Mesothelial cell of epicardium (in vitro differentiated cells): ENCODE data around the gene POGK. TPM values are rescaled to one million over a fixed set of nuclear protein-coding genes. Genes with fewer than 3 reads are reported as not detected.

Experiments used
- DNase-seq, 2 experiments: peaks; one replicate each; pipeline ENCODE4 v3.0.0; 2021; ENCODE audit warnings: low spot score in 2 of 2; ENCODE audit not compliant: unreplicated experiment in 2 of 2
- H3K27ac Mint-ChIP-seq: 2 replicates; pipeline ENCODE4 v1.8.0; 2021; ENCODE audit warnings: mixed read lengths
- H3K27me3 Mint-ChIP-seq: 2 replicates; pipeline ENCODE4 v1.8.0; 2021; ENCODE audit warnings: low read depth, mixed read lengths
- H3K36me3 Mint-ChIP-seq: 2 replicates; pipeline ENCODE4 v1.8.0; 2021; ENCODE audit warnings: mixed read lengths
- H3K4me1 Mint-ChIP-seq: 2 replicates; pipeline ENCODE4 v1.8.0; 2021; ENCODE audit warnings: mixed read lengths
- H3K4me3 Mint-ChIP-seq: 2 replicates; pipeline ENCODE4 v1.8.0; 2021; ENCODE audit warnings: mild to moderate bottlenecking, moderate library complexity, mixed read lengths
- H3K9me3 Mint-ChIP-seq: 2 replicates; pipeline ENCODE4 v1.8.0; 2021; ENCODE audit warnings: mixed read lengths
- total RNA-seq: library from RNA; stranded (reverse); gene quantifications from 3 replicates; pipeline ENCODE4 v1.2.1, GENCODE V29; 2021
- TF ChIP-seq, protein P1 (sequence below): fragments of 200-600 bp; sonication (generic); IDR thresholded peaks from one replicate; pipeline ENCODE4 v1.5.0; 2021; ENCODE audit warnings: antibody characterized with exemption; ENCODE audit not compliant: unreplicated experiment

POGK gene, protein sequence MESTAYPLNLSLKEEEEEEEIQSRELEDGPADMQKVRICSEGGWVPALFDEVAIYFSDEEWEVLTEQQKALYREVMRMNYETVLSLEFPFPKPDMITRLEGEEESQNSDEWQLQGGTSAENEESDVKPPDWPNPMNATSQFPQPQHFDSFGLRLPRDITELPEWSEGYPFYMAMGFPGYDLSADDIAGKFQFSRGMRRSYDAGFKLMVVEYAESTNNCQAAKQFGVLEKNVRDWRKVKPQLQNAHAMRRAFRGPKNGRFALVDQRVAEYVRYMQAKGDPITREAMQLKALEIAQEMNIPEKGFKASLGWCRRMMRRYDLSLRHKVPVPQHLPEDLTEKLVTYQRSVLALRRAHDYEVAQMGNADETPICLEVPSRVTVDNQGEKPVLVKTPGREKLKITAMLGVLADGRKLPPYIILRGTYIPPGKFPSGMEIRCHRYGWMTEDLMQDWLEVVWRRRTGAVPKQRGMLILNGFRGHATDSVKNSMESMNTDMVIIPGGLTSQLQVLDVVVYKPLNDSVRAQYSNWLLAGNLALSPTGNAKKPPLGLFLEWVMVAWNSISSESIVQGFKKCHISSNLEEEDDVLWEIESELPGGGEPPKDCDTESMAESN
- total RNA-seq = 40.1 to 42.1 TPM (median 40.6 TPM) in 3 replicates

GRCh38 chr1:166838766-166839599, at the start of gene POGK:
Gene POGK, plus strand, starts transcription at chr1:166839475. Its CDS starts 1,482 bp downstream, at chr1:166840957.
- Mint-ChIP-seq H3K4me1 (peaks cover 36% of the 10 kb centered on the region), H3K27ac (peak within 1 kb of the TSS; percentile 94), H3K36me3 (peaks cover 9% of the 10 kb centered on the region)

GRCh38 chr1:166796620-166797236, 42.5 kb upstream of the POGK start:
- TF ChIP-seq, protein P1, sequence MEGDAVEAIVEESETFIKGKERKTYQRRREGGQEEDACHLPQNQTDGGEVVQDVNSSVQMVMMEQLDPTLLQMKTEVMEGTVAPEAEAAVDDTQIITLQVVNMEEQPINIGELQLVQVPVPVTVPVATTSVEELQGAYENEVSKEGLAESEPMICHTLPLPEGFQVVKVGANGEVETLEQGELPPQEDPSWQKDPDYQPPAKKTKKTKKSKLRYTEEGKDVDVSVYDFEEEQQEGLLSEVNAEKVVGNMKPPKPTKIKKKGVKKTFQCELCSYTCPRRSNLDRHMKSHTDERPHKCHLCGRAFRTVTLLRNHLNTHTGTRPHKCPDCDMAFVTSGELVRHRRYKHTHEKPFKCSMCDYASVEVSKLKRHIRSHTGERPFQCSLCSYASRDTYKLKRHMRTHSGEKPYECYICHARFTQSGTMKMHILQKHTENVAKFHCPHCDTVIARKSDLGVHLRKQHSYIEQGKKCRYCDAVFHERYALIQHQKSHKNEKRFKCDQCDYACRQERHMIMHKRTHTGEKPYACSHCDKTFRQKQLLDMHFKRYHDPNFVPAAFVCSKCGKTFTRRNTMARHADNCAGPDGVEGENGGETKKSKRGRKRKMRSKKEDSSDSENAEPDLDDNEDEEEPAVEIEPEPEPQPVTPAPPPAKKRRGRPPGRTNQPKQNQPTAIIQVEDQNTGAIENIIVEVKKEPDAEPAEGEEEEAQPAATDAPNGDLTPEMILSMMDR = no peak
- no peak for DNase-seq
- Mint-ChIP-seq H3K4me3 (no peak overlapping the region), H3K27ac (no peak overlapping the region), H3K36me3 (no peaks in the 10 kb centered on the region), H3K27me3 (peaks cover 28% of the 10 kb centered on the region), H3K4me1 (no peaks in the 10 kb centered on the region), H3K9me3 (no peaks in the 10 kb centered on the region)

More at GRCh38 chr1:166838766-166839599, at the start of gene POGK:
- Mint-ChIP-seq H3K4me3 (peak within 1 kb of the TSS; percentile 88), H3K27me3 (peaks cover 11% of the 10 kb centered on the region), H3K9me3 (peaks cover 8% of the 10 kb centered on the region)
- TF ChIP-seq, protein P1 = no peak
- peak; percentile 82 to 86 for DNase-seq

GRCh38 chr1:166808952-166809351, 30.3 kb upstream of the POGK start:
- Mint-ChIP-seq H3K4me1 (no peaks in the 10 kb centered on the region), H3K27ac (no peak overlapping the region), H3K4me3 (no peak overlapping the region), H3K9me3 (no peaks in the 10 kb centered on the region), H3K36me3 (no peaks in the 10 kb centered on the region), H3K27me3 (peaks cover 11% of the 10 kb centered on the region)
- TF ChIP-seq, protein P1 = no peak
- DNase-seq = no peak

- H3K9me3 Mint-ChIP-seq = no peaks in the 10 kb centered on the region
- peaks cover 10% of the 10 kb centered on the region for H3K27me3 Mint-ChIP-seq
- no peak overlapping the region for H3K4me3 Mint-ChIP-seq
- TF ChIP-seq, protein P1 = no peak
- no peak for DNase-seq
- peaks cover 4% of the 10 kb centered on the region for H3K4me1 Mint-ChIP-seq
- no peak overlapping the region for H3K27ac Mint-ChIP-seq
- H3K36me3 Mint-ChIP-seq = no peaks in the 10 kb centered on the region
Measured at GRCh38 chr1:166811691-166812090, 27.6 kb upstream of the POGK start.

DNA sequence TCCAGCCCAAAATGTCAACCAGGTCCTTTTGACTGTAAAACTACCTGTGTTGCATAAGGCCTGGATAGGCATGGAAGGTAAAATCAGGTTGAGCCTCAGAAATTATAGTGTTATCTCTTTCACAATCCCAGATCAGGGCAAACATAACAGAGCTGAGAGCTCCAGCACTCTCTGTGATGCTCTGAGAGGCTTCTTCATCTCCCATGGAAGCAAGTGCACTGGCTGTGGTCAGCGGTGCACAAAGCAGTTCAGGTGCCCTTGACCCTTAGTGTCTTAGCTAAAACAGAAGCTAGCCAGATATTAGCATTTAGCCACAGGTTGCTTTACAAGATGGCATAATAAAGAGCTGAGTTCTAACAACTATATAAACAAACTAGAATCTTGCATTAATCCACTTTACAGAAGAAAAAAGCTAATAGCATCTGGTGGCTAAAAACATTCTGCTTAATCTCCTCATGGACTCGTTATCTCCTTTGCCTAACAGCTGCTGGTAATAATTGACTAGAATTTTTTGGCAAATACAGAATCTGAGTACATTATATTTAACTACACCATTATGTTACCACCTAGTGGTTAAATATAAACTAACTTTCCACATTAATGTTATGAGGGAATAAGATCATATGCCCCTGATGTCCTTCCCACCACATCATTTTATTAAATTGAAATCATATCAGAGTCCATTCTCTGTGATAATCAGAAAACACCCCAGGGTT, 25.6 kb upstream of the POGK start:
- TF ChIP-seq, protein P1 = no peak
- DNase-seq = no peak
- no peak overlapping the region for H3K4me3 Mint-ChIP-seq
- peaks cover 11% of the 10 kb centered on the region for H3K27me3 Mint-ChIP-seq
- H3K4me1 Mint-ChIP-seq = peaks cover 4% of the 10 kb centered on the region
- H3K9me3 Mint-ChIP-seq = no peaks in the 10 kb centered on the region
- no peak overlapping the region for H3K27ac Mint-ChIP-seq
- no peaks in the 10 kb centered on the region for H3K36me3 Mint-ChIP-seq
